ACHN (cell line): Measurements from ENCODE around the gene GRM7.

Experiments used
- DNase-seq: peaks from one replicate; pipeline ENCODE4 v3.0.0-alpha.2; 2015
- in situ Hi-C: cut with HindIII; loops from 2 replicates; pipeline ENCODE4 v1.10.0; 2017; ENCODE audit warnings: low sequenced_read_pairs, low pct_ligation_motif_present, low pct_unique_long_range_greater_than_20kb

The GRM7 gene

GRCh38 chr3:7333125-7333524 is 472.2 kb downstream of the GRM7 start:
- no peak for DNase-seq
- in situ Hi-C loops: no loop called here

- in situ Hi-C loops: no loop called here
- DNase-seq: no peak
Measured at GRCh38 chr3:7340795-7341194, 479.9 kb downstream of the GRM7 start.

DNA sequence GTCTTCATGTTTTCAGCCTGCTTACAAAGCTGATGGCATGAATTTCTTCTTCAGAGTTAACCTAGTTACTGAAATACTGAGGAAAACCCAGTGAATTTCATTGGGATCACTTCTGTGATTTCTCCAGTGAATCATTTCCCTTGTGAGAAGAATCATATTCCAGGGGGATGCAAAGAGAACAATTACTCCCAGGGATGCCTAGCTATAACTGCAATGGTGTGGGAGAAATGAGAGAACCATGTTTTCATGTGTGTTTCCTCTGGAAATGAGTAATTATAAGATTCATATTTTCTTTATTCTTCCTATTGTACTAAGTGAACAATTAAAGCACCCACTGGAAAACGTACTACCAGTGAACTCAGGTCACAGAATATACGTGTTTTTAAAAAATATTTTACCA is 485.4 kb downstream of the GRM7 start:
- DNase-seq: no peak
- in situ Hi-C loops: no loop called here

DNA sequence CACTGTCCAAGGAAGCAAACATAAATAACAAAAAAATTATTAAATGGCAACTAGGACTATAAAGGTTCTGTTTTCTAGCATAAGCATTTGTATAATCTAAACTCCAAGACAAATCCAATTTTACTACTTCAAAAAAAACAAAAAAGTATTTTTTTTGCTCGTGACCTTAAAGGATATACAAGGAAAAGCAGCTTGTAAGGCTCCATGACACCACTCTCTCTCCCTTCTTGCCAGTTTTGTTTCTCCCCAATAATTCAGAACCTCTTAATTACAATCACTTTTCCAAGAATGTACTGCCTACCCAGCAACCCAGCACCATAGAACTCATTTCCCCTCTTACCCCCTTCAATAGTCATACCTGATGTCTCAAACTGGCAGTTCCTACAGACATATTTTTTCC is 496.2 kb downstream of the GRM7 start:
- no peak for DNase-seq
- in situ Hi-C loops: no loop called here

GRCh38 chr3:7367968-7368367 is 507.1 kb downstream of the GRM7 start:
- DNase-seq: no peak
- in situ Hi-C loops: no loop called here

GRCh38 chr3:7368597-7368996 is 507.7 kb downstream of the GRM7 start:
- in situ Hi-C loops: no loop called here
- DNase-seq: no peak

DNA sequence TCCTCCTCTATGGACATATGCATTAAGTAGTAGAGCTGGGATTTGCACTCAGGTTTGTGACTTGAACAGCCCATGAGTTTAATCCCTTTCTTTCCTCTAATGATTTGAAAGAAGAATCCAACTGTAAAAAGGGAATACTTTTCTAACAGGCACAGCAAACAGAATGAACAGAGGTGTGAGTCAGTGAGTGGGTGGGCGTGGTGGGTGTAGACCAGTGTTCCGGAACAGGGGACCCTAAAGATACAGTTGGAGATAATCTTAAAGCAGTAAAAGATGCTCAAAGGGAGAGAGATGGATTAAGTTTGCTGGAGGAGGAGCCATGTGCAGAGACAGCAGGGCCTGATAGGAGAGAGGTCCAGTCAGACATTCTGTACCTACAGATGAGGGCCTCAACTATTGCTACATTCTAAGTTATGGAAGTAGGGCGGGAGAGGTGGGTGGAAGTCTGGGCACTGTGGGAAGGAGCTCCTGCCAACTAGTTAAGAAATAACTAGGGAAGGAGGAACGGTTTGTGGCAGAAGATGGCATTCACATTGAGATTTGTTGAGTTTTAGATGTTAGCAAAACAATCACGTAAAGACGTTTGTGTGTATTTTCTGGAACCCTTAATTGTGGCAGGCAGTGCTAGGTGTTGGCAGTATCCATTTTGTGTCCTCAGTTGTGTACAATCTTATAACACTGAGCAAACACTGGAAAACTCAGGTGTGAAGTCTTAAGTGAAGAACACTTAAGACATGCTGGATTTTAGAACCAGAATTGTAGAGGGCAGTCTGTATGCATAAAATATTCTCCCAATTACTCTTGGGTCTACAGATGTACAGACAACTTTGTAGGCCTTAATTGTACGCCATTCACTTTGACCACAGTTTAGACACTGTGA is 511.0 kb downstream of the GRM7 start:
- in situ Hi-C loops: no loop called here
- no peak for DNase-seq

GRCh38 chr3:7377103-7377502 is 516.2 kb downstream of the GRM7 start:
- no peak for DNase-seq
- in situ Hi-C loops: no loop called here

GRCh38 chr3:7381741-7382140 is 520.8 kb downstream of the GRM7 start:
- DNase-seq: no peak
- in situ Hi-C loops: no loop called here

DNA sequence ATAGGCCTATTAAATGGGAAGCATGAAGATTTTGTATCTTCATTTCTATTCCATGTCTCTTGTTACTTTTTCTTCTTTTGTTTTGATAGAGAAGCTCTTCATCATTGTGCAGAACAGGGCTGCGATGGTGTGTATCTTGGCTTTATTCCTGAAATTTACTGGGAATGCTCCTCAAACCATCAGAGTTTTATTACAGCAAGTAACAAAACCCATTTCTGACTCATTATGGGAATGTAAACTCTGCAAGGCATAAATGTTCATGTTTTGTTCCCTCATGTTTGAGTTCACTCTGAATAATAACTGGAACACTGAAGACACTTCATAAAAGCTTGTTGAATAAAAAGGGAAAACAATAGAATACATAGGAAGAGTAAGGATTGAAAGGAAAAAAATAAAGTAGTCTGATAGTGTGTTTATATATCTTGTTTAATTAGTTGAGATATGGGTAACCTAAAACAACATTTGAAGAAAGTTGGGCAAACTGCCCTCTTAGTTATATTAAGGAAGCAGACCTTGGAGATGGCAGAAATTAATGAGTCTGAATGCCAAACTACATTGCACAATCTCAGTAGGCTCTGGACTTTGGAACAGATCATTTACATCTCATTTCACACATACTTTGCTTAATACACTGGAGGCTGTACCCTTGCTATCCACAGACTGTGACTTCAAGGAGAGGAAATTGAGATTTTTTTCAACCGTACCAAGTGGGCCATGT is 521.5 kb downstream of the GRM7 start:
- no peak for DNase-seq
- in situ Hi-C loops: no loop called here

DNA sequence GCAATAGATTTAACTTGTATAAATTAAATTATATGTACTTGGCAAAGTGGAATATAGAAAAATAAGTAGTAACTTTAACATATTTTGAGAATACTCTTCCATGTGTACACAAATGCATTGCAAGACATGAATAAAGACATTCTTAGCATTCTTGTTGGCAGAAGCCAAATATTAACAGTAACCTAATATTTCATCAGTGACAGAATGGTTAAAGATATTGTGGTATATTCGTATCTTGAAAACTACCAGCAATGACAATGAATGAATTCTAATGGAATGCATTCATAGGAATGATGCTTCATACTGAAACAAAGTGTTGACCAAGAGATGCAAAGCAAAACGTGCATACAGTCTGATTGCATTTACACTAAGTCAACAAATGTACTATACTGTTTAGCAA is 524.7 kb downstream of the GRM7 start:
- in situ Hi-C loops: no loop called here
- no peak for DNase-seq

DNA sequence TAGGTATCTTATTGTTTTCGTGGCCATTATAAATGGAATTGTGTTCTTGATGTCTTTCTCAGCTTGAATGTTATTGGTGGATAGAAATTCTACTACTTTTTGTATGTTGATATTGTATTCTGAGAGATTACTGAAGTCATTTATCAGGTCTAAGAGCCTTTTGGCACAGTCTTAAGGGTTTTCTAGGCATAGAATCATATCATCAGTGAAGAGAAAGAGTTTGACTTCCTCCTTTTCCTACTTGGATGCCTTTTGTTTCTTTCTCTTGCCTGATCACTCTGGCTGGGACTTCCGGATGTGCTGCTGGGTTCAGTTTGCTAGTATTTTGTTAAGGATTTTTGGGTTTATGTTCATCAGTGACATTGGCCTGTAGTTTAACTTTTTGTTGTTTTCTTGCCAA is 527.1 kb downstream of the GRM7 start:
- in situ Hi-C loops: no loop called here

DNA sequence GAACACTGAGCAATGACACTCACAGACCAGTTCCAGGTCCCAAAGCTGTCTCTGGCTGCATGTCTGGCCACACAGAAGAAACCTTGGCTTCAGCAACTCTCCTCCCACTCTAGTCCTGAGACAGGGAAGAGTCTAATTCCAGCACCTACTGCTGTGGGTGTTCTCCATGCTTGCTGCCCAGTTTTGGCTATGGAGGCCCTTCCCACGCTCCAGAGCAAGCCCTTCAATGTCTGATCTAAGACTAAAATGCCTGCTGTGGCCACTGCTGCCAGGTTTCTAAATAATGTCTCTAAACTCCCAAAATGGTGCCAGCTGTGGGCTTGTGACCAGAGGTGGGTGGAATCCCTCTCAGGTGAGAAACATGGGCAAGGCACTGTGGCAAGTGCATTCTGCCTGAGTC is 531.3 kb downstream of the GRM7 start:
- in situ Hi-C loops: no loop called here
- no peak for DNase-seq

More for the DNA sequence above, 527.1 kb downstream of the GRM7 start:
- DNase-seq: no peak

DNA sequence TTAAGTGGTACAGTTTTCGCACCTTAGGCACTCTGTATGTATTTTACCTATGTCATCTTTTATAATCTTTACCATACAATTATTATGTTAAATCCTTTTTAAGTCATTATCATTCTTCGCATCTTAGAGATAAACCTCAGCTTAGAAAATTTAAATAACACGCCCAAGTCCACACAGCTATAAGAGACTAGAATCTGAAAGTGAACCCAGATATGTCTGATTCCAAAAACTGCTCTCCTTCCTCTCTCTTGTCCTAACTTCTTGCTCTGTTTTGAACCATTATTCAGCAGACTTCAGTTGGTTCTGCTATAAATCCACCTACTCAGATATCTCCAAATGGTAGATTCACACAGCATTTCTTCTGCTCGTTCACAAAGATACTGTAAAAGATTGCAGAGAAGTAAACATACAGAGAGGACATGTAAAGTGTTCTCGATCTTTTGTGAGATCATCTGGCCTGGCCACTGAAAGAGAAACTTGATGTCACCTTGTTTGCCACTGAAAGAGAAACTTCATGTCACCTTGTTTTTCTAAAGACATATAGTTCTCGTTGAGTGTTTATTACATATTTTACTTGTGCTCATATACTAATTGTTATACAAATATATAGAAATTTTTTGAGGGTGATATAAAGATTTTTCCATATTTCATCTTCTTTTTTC is 533.2 kb downstream of the GRM7 start:
- DNase-seq: no peak
- in situ Hi-C loops: no loop called here

GRCh38 chr3:7396534-7396933 is 535.6 kb downstream of the GRM7 start:
- in situ Hi-C loops: no loop called here
- no peak for DNase-seq

GRCh38 chr3:7397097-7397496 is 536.2 kb downstream of the GRM7 start:
- DNase-seq: no peak
- in situ Hi-C loops: no loop called here

- no peak for DNase-seq
- in situ Hi-C loops: no loop called here
Measured at GRCh38 chr3:7400360-7400759, 539.4 kb downstream of the GRM7 start.

DNA sequence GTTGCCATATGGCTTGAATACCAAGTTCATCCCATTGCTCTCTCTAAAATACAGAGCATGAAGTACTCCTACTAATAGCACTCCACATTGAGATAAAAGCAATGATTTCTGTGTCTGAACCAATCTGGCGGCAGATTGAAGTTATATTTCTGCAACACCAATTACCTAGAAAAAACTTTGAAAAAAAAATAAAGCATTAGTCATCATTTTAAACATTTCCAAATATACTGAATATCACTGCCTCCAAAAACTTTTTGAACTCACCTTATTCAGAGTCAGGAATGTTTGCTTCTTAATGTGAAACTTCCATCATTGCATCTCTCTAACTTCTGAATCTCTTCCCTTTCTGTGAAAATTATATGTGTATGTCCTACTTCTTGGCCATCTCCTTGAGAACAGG is 540.5 kb downstream of the GRM7 start:
- in situ Hi-C loops: no loop called here
- DNase-seq: no peak

DNA sequence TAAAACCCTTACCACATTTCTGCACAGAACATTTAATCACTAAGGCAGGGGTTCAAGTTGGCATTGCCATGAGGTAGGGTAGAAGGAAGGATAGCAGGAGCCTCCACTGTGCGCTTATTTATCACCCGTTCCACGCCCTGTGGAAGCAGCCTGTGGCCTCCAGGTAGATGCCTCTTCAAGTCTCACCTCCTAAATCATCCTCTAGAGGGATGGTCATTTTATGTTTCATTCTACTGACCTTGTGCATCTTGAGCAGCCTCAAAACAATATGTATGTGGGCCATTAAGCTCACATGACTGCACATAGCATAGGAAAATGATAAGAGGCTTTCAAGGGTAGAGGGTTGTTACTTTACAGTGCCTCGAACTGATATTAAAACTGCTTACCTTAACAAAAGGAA is 546.2 kb downstream of the GRM7 start:
- no peak for DNase-seq
- in situ Hi-C loops: no loop called here
